Spinal cord (tissue), 10 donors: Measurements from ENCODE around the gene ELAVL2. TPM values are rescaled to one million over a fixed set of nuclear protein-coding genes. Genes with fewer than 3 reads are reported as not detected.

Experiments
- DNase-seq, 6 donors: peaks; one replicate each; pipeline versions ENCODE4 v3.0.0 to v3.0.0-alpha.2; 2013 to 2015; ENCODE audit warnings: low spot score in 6 of 6, low read depth in 4 of 6
- H3K27ac ChIP-seq: one replicate; pipeline ENCODE4 v1.5.1; 2013; ENCODE audit warnings: low read depth, low read length, control low read depth
- H3K27me3 ChIP-seq: one replicate; pipeline ENCODE4 v1.6.1; 2013; ENCODE audit warnings: low read length; ENCODE audit not compliant: control insufficient read depth, insufficient read depth
- H3K36me3 ChIP-seq: one replicate; pipeline ENCODE4 v1.6.1; 2013; ENCODE audit warnings: low read length; ENCODE audit not compliant: control insufficient read depth, insufficient read depth
- H3K4me1 ChIP-seq: one replicate; pipeline ENCODE4 v1.6.1; 2013; ENCODE audit warnings: low read length; ENCODE audit not compliant: control insufficient read depth, insufficient read depth
- H3K4me3 ChIP-seq: one replicate; pipeline ENCODE4 v1.5.1; 2013; ENCODE audit warnings: low read depth, low read length, control low read depth
- H3K9me3 ChIP-seq: one replicate; pipeline ENCODE4 v1.6.1; 2013; ENCODE audit warnings: low read length; ENCODE audit not compliant: control insufficient read depth, insufficient read depth
- WGBS: methylation state at CpG from one replicate; pipeline ENCODE4 v1.1.5; 2013; ENCODE audit warnings: missing lambda C conversion rate; ENCODE audit not compliant: insufficient coverage; 5-methylcytosine and 5-hydroxymethylcytosine counted together
- polyA plus RNA-seq, 2 donors: library from polyadenylated mRNA; unstranded; fragments of 120-200 nt; gene quantifications; one replicate each; pipeline ENCODE4 v1.2.1, GENCODE V29; 2013; ENCODE audit not compliant: insufficient read length in 2 of 2
- total RNA-seq, 2 donors: library from RNA; depleted of rRNA in 1 of 2; stranded (reverse); fragments of 120-200 nt in 1 of 2; fragments of >200 nt in 1 of 2; gene quantifications; one replicate each; pipeline versions ENCODE4 v1.2.3 to v1.2.4, GENCODE V29; 2013 to 2014
- donor health status: healthy.

Gene ELAVL2
- total and polyA plus RNA-seq, 4 donors: 35.8 to 188 (median 92.8) TPM

DNA sequence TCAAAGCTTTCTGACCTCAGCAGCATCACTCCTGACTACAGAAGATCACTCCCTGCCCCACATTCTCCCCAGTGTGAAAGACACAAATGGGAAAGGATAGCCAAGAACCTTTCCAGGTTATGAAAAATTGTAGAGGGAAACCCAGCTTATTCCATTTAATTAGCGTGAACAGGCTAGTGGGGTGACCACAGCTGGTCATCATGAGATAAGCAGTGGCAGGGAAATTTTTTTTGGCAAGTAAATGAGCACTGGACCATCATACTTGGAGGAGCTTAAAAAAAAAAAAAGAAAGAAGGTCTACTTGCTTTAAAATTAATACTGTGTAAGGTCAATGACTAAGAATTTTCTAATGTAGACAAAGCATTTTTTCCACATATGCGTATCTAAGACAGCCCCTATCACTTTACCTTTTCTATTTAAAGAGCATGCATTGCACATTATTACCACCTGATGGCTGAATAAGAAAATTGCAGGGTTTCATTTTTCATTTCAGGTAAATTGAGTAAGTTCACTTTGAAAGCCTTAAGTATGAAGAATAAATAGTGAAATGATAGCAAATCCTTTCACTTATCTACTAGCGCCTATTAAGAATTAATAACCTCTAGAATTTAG, 123.6 kb downstream of the ELAVL2 start:
- Histone ChIP-seq H3K27ac (no peak overlapping the region), H3K36me3 (no peaks in the 10 kb centered on the region), H3K4me1 (no peaks in the 10 kb centered on the region), H3K27me3 (no peaks in the 10 kb centered on the region), H3K4me3 (no peak overlapping the region), H3K9me3 (no peaks in the 10 kb centered on the region)
- no peak for DNase-seq
- 100% methylated on average over 1 of the region's 3 CpGs for WGBS

DNA sequence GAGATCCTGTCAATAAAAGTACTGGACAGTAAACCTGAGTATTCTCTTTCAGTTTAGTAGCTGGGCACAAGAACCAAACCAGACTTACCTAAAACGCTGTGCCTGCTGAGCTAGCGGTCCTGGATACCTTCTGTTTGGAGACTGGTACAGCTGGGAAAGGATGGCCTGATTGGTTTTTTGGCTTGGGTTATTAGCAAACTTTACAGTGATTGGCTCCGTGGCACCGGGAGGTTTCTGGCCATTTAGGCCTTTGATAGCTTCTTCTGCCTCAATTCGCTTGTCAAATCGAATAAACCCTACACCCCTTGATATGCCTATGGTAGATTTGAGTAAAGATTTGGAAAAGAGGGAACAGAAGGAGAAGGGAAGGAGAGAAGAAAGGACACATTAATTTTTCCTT, 124.7 kb downstream of the ELAVL2 start:
- Histone ChIP-seq H3K9me3 (no peaks in the 10 kb centered on the region), H3K27ac (no peak overlapping the region), H3K27me3 (no peaks in the 10 kb centered on the region), H3K4me1 (no peaks in the 10 kb centered on the region), H3K36me3 (no peaks in the 10 kb centered on the region), H3K4me3 (no peak overlapping the region)
- DNase-seq: no peak
- 100% methylated on average over 1 of the region's 6 CpGs for WGBS

DNA sequence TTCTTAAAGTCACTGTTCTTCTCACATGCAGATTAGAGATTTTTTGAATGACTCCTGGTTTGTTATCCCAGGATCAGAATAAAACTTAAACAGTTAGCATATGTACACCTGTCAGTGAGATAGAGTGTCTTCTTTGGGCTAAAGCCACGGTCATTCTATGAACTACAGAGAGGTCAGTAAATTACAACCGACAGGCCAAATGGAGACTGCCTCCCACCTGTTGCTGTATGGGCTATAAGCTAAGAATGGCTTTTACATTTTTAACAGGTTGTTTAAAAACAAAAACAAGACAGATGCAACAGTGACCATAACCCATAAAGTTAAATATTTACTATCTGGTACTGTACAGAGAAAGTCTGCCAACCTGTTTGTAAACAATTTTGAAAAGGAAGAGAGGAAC, 125.7 kb downstream of the ELAVL2 start:
- no CpG with 5 or more reads among the region's 2 CpGs for WGBS
- Histone ChIP-seq H3K4me3 (no peak overlapping the region), H3K4me1 (no peaks in the 10 kb centered on the region), H3K9me3 (no peaks in the 10 kb centered on the region), H3K36me3 (no peaks in the 10 kb centered on the region), H3K27me3 (no peaks in the 10 kb centered on the region), H3K27ac (no peak overlapping the region)
- DNase-seq: no peak

DNA sequence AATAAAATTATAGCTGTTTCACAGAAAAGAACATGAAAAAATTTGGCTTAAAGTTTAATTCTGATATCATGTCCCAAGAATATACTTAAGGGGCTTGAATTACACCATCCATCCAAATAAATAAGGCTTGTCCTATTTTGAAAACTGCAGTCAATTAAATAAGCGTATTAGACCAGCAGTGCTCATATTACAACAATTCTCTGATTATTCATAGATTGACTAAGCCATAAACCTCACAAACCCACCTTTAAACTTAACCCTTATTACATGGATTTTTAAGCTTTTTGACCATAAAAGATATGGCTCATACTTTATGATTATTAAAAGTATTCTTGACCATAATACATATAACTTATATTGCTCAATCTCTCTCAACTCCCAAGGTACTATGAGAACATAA, 127.9 kb downstream of the ELAVL2 start:
- no peaks in the 10 kb centered on the region for H3K4me1 ChIP-seq
- no peak overlapping the region for H3K4me3 ChIP-seq
- no peaks in the 10 kb centered on the region for H3K27me3 ChIP-seq
- H3K9me3 ChIP-seq: no peaks in the 10 kb centered on the region
- DNase-seq: peak in 1 of 6 donors; percentile 23
- H3K36me3 ChIP-seq: no peaks in the 10 kb centered on the region
- 100% methylated on average over 1 of the region's 1 CpG for WGBS
- no peak overlapping the region for H3K27ac ChIP-seq

DNA sequence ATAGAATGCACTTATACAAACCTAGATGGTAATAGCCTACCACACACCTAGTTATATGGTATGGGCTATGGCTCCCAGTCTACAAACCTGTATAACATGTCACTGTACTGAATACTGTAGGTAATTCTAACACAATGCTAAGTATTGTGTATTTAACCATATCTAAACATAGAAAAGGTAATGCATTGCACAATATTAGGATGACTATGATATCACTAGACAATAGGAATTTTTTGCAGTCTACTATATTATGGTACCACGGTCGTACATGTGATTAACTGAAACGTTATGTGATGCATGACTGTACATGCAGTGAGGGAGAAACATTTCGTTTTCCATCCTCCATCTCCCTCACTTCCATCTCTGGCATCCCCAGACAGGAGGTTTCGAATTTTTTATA, 130.5 kb downstream of the ELAVL2 start:
- Histone ChIP-seq H3K27me3 (no peaks in the 10 kb centered on the region), H3K9me3 (no peaks in the 10 kb centered on the region), H3K36me3 (no peaks in the 10 kb centered on the region), H3K4me3 (no peak overlapping the region), H3K27ac (no peak overlapping the region), H3K4me1 (no peaks in the 10 kb centered on the region)
- DNase-seq: no peak
- 100% methylated on average over 1 of the region's 5 CpGs for WGBS

DNA sequence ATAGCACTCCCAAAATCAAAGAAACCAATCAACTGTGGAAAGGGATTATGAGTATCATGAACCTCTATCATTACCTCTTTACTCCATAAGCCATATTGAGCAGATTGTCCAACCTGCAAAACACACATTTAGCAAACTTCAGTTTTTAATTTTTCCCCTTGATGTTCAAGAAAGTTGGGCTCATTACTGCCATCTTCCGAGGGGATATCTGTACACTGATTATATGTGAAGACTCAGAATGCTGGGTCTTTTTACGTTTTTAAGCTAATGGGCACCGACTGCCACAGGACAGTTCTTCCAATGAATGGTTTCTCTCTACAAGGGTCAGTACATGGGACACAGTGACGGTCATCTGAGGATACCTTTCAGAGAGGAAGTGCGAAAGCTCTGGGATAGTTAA, 132.7 kb downstream of the ELAVL2 start:
- H3K4me1 ChIP-seq: no peaks in the 10 kb centered on the region
- WGBS: no CpG with 5 or more reads among the region's 5 CpGs
- H3K27ac ChIP-seq: no peak overlapping the region
- H3K36me3 ChIP-seq: no peaks in the 10 kb centered on the region
- H3K27me3 ChIP-seq: no peaks in the 10 kb centered on the region
- no peak overlapping the region for H3K4me3 ChIP-seq
- H3K9me3 ChIP-seq: no peaks in the 10 kb centered on the region
- no peak for DNase-seq

DNA sequence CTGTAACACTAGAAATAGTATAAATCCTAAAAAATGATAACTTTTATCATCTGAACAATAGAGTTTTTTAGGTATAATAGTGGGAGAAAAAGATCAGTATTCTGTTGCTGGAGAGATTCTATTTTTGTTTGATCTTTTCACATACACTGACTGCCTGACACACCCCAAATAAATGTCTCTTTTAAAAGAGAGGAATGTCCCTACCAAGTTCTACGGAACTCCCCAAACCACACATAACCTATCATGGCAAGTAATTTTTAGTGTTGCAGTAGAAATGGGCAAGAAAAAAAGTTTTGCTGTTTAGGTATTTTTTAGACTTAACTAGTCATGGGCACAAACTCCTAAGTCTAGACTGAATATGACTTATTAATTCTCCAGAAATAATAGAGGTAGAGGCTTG, 139.1 kb downstream of the ELAVL2 start:
- Histone ChIP-seq H3K27ac (no peak overlapping the region), H3K27me3 (no peaks in the 10 kb centered on the region), H3K4me1 (peaks cover 3% of the 10 kb centered on the region), H3K4me3 (no peak overlapping the region), H3K9me3 (no peaks in the 10 kb centered on the region), H3K36me3 (no peaks in the 10 kb centered on the region)
- no peak for DNase-seq
- WGBS: no CpG with 5 or more reads among the region's 1 CpG

DNA sequence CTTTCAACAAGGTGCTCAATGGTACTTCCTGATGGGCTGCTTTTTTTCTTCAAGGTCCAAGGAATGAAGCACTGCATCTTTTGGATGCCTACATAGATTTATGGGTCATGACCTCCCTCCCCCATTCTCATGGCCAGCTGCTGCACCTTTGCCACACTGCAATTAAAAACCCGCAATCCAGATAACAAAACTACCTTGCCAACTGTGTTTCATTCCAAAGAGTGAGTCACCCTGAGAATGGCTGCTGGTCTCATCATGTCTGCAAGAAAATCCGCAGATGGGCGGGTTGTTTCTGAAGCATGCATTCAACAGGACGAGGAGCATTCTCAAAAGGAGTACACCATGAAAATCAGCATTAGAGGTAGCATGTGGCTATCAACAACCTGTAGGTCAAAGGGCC, 139.8 kb downstream of the ELAVL2 start:
- H3K9me3 ChIP-seq: no peaks in the 10 kb centered on the region
- H3K27ac ChIP-seq: no peak overlapping the region
- 83% methylated on average over 3 of the region's 4 CpGs for WGBS
- DNase-seq: no peak
- H3K4me3 ChIP-seq: no peak overlapping the region
- no peaks in the 10 kb centered on the region for H3K36me3 ChIP-seq
- peaks cover 3% of the 10 kb centered on the region for H3K4me1 ChIP-seq
- no peaks in the 10 kb centered on the region for H3K27me3 ChIP-seq

DNA sequence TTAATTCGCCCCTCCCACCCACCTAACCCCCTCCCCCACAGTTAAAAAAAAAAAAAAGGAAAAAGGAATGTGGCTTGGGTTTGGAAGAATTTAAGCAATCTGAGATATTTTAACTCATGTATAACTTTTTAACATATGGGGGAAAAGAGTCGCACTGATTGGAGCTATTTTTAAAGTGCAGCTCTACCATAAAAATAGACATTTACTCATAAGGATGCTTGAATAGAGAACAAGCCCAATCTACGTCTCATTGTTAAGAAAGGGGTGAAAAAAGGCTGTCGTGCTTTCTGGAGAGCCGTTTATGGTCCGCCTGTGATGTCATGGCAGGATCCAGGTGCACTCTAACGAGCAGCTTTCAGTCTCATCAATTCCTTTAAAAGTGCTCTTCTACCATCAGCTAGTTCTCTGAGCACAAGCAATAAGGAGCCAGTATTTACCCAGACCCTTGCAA, 142.4 kb downstream of the ELAVL2 start:
- 74% methylated on average over 5 of the region's 7 CpGs for WGBS
- no peaks in the 10 kb centered on the region for H3K36me3 ChIP-seq
- no peaks in the 10 kb centered on the region for H3K27me3 ChIP-seq
- no peak overlapping the region for H3K27ac ChIP-seq
- peak in 2 of 6 donors; percentile 22 to 44 for DNase-seq
- peaks cover 3% of the 10 kb centered on the region for H3K4me1 ChIP-seq
- no peak overlapping the region for H3K4me3 ChIP-seq
- no peaks in the 10 kb centered on the region for H3K9me3 ChIP-seq

DNA sequence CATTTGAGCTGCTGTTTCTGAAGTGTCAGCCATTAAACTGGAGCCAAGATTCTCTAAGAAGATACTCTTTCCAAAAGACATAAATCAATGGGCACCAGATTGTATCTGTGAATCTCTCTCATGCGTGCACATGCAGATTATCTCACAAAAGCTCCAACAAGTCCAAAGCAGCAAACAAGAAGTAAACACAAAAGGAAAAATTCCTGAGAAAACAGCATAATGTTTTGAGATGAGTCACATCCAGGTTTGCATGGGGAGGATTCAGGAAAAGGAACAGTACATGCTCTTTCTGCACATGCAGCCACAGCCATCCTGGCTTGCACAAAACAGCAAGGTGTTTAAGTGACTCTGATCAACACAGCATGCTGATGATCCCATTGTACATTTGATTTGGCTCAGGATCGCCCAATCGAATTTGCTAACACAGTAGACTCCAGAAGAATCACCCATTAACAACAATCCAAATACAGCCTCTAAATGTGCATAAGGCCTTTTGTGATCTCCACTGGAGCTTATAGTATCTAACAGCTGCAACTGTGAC, 143.1 kb downstream of the ELAVL2 start:
- 42% methylated on average over 2 of the region's 3 CpGs for WGBS
- no peak overlapping the region for H3K27ac ChIP-seq
- peak in 2 of 6 donors; percentile 71 to 76 for DNase-seq
- H3K36me3 ChIP-seq: no peaks in the 10 kb centered on the region
- H3K4me1 ChIP-seq: peaks cover 3% of the 10 kb centered on the region
- no peaks in the 10 kb centered on the region for H3K27me3 ChIP-seq
- no peaks in the 10 kb centered on the region for H3K9me3 ChIP-seq
- no peak overlapping the region for H3K4me3 ChIP-seq
